ENCODE measurements around the gene SPAG8. TPM values are rescaled to one million over a fixed set of nuclear protein-coding genes. Genes with fewer than 3 reads are reported as not detected.
A peak's percentile ranks its signal among the peaks of the same experiment; 100 is the strongest.

The SPAG8 gene
- total and polyA plus RNA-seq, 7 experiments from 2014 or later: 1.2 to 9.1 (median 2.3) TPM

GRCh38 chr9:35793461-35793860 lies 18.6 kb downstream of the SPAG8 start:
- no peaks in the 10 kb centered on the region for H3K9me3 ChIP-seq (ENCODE audit: control insufficient read depth in 2 of 3, low read length in 3 of 3)
- intact Hi-C loops (cut with micrococcal nuclease): no loop called here
- ATAC-seq (no peak), DNase-seq (no peak)
- Mint-ChIP-seq H3K4me1 (peaks cover 6 to 21% (median 13%) of the 10 kb centered on the region in 7 donors), H3K27me3 (no peaks in the 10 kb centered on the region), H3K36me3 (peaks cover 0 to 5% (median 4%) of the 10 kb centered on the region in 5 donors), H3K27ac (peak overlapping the region in 3 of 9 donors; percentile 34 to 74 (median 39)), H3K4me3 (no peak overlapping the region), H3K9me3 (no peaks in the 10 kb centered on the region)
- peaks cover 0 to 4% (median 0%) of the 10 kb centered on the region in 3 experiments for H3K36me3 ChIP-seq (ENCODE audit: control insufficient read depth in 2 of 3, insufficient read depth in 3 of 3, low read length in 3 of 3)
- no peak overlapping the region for H3K27ac ChIP-seq (ENCODE audit: low read depth, low read length)
- H3K27me3 ChIP-seq (ENCODE audit: control insufficient read depth in 2 of 2, insufficient read depth in 2 of 2, low read length in 2 of 2): no peaks in the 10 kb centered on the region
- H3K4me1 ChIP-seq (ENCODE audit: control insufficient read depth in 2 of 2, insufficient read depth in 2 of 2, low read length in 2 of 2): no peaks in the 10 kb centered on the region
- H3K4me3 ChIP-seq (ENCODE audit: low read length): no peak overlapping the region
- POLR2A ChIA-PET: no interaction called here
- CTCF ChIA-PET: interaction anchor here (0.5 to 2.8 kb wide), 4 partner anchors 83 to 1389 kb away, joined by 3 to 18 read pairs (median 3); partner anchors contain the start of gene VCP

- ChIA-PET POLR2A (no interaction called here), CTCF (interaction anchor here (0.5 to 2.8 kb wide), 5 partner anchors 45 to 1389 kb away, joined by 3 to 18 read pairs (median 3); partner anchors contain the start of gene VCP)
- Histone ChIP-seq H3K4me3 (ENCODE audit: low read length) (no peak overlapping the region), H3K9me3 (ENCODE audit: control insufficient read depth in 2 of 3, low read length in 3 of 3) (no peaks in the 10 kb centered on the region), H3K27ac (ENCODE audit: low read depth, low read length) (no peak overlapping the region), H3K36me3 (ENCODE audit: control insufficient read depth in 2 of 3, insufficient read depth in 3 of 3, low read length in 3 of 3) (peaks cover 0 to 4% (median 0%) of the 10 kb centered on the region in 3 experiments), H3K27me3 (ENCODE audit: control insufficient read depth in 2 of 2, insufficient read depth in 2 of 2, low read length in 2 of 2) (no peaks in the 10 kb centered on the region), H3K4me1 (ENCODE audit: control insufficient read depth in 2 of 2, insufficient read depth in 2 of 2, low read length in 2 of 2) (no peaks in the 10 kb centered on the region)
- H3K4me3 Mint-ChIP-seq: no peak overlapping the region
- no peaks in the 10 kb centered on the region for H3K27me3 Mint-ChIP-seq
- intact Hi-C loops (cut with micrococcal nuclease): no loop called here
- ATAC-seq: no peak
- H3K36me3 Mint-ChIP-seq: peaks cover 0 to 5% (median 4%) of the 10 kb centered on the region in 5 donors
- no peaks in the 10 kb centered on the region for H3K9me3 Mint-ChIP-seq
- DNase-seq: no peak
- peaks cover 6 to 21% (median 13%) of the 10 kb centered on the region in 7 donors for H3K4me1 Mint-ChIP-seq
- H3K27ac Mint-ChIP-seq: peak overlapping the region in 3 of 9 donors; percentile 34 to 74 (median 51)
Measured at GRCh38 chr9:35792826-35793225, 19.2 kb downstream of the SPAG8 start.

- intact Hi-C loops (cut with micrococcal nuclease): no loop called here
- CTCF ChIA-PET: interaction anchor here (0.7 to 2.8 kb wide), 3 partner anchors 45 to 90 kb away, joined by 3 to 18 read pairs (median 4); no protein-coding TSS in a partner anchor
- Histone ChIP-seq H3K9me3 (ENCODE audit: control insufficient read depth in 2 of 3, low read length in 3 of 3) (no peaks in the 10 kb centered on the region), H3K4me1 (ENCODE audit: control insufficient read depth in 2 of 2, insufficient read depth in 2 of 2, low read length in 2 of 2) (no peaks in the 10 kb centered on the region), H3K27me3 (ENCODE audit: control insufficient read depth in 2 of 2, insufficient read depth in 2 of 2, low read length in 2 of 2) (no peaks in the 10 kb centered on the region), H3K36me3 (ENCODE audit: control insufficient read depth in 2 of 3, insufficient read depth in 3 of 3, low read length in 3 of 3) (peaks cover 0 to 4% (median 0%) of the 10 kb centered on the region in 3 experiments), H3K4me3 (ENCODE audit: low read length) (no peak overlapping the region), H3K27ac (ENCODE audit: low read depth, low read length) (no peak overlapping the region)
- Mint-ChIP-seq H3K36me3 (peaks cover 0 to 11% (median 4%) of the 10 kb centered on the region in 5 donors), H3K27ac (no peak overlapping the region), H3K9me3 (no peaks in the 10 kb centered on the region), H3K27me3 (no peaks in the 10 kb centered on the region), H3K4me1 (peaks cover 6 to 21% (median 13%) of the 10 kb centered on the region in 7 donors), H3K4me3 (no peak overlapping the region)
- DNase-seq: no peak
- POLR2A ChIA-PET: no interaction called here
- no peak for ATAC-seq
Measured at GRCh38 chr9:35792024-35792813, 19.8 kb downstream of the SPAG8 start.

- no peak for ATAC-seq
- CTCF ChIA-PET: interaction anchor here (0.7 to 2.8 kb wide), 2 partner anchors 87 to 91 kb away, joined by 4 to 18 read pairs; no protein-coding TSS in a partner anchor
- no peak for DNase-seq
- Mint-ChIP-seq H3K27me3 (no peaks in the 10 kb centered on the region), H3K27ac (no peak within 1 kb of the TSS), H3K4me3 (peak within 1 kb of the TSS in 1 of 10 donors; percentile 31), H3K36me3 (peaks cover 0 to 7% (median 2%) of the 10 kb centered on the region in 5 donors), H3K9me3 (no peaks in the 10 kb centered on the region), H3K4me1 (peaks cover 6 to 21% (median 10%) of the 10 kb centered on the region in 7 donors)
- Histone ChIP-seq H3K9me3 (ENCODE audit: control insufficient read depth in 2 of 3, low read length in 3 of 3) (no peaks in the 10 kb centered on the region), H3K27ac (ENCODE audit: low read depth, low read length) (no peak within 1 kb of the TSS), H3K4me3 (ENCODE audit: low read length) (no peak within 1 kb of the TSS), H3K36me3 (ENCODE audit: control insufficient read depth in 2 of 3, insufficient read depth in 3 of 3, low read length in 3 of 3) (peaks cover 0 to 6% (median 0%) of the 10 kb centered on the region in 3 experiments), H3K27me3 (ENCODE audit: control insufficient read depth in 2 of 2, insufficient read depth in 2 of 2, low read length in 2 of 2) (no peaks in the 10 kb centered on the region), H3K4me1 (ENCODE audit: control insufficient read depth in 2 of 2, insufficient read depth in 2 of 2, low read length in 2 of 2) (no peaks in the 10 kb centered on the region)
- POLR2A ChIA-PET: no interaction called here
- intact Hi-C loops (cut with micrococcal nuclease): no loop called here
Measured at GRCh38 chr9:35791297-35791921, 20.7 kb downstream of the SPAG8 start, which contains the start of gene NPR2. Gene NPR2 (plus strand): TSS chr9:35791591. CDS start chr9:35792409, 818 bp downstream.

- Histone ChIP-seq H3K27ac (ENCODE audit: low read depth, low read length) (no peak overlapping the region), H3K36me3 (ENCODE audit: control insufficient read depth in 2 of 3, insufficient read depth in 3 of 3, low read length in 3 of 3) (peaks cover 0 to 10% (median 0%) of the 10 kb centered on the region in 3 experiments), H3K9me3 (ENCODE audit: control insufficient read depth in 2 of 3, low read length in 3 of 3) (no peaks in the 10 kb centered on the region), H3K4me3 (ENCODE audit: low read length) (no peak overlapping the region), H3K4me1 (ENCODE audit: control insufficient read depth in 2 of 2, insufficient read depth in 2 of 2, low read length in 2 of 2) (no peaks in the 10 kb centered on the region), H3K27me3 (ENCODE audit: control insufficient read depth in 2 of 2, insufficient read depth in 2 of 2, low read length in 2 of 2) (no peaks in the 10 kb centered on the region)
- DNase-seq (peak; percentile 36 to 70 (median 62)), ATAC-seq (peak; percentile 90)
- intact Hi-C loops (cut with micrococcal nuclease): loop anchor here (1.0 kb wide), 6 partner anchors 22 to 233 kb away; partner anchors contain the start of genes HINT2 (in 1 of the 2) and SPAG8 (in 1 of the 2)
- H3K4me1 Mint-ChIP-seq: peaks cover 6 to 21% (median 10%) of the 10 kb centered on the region in 7 donors
- no peaks in the 10 kb centered on the region for H3K9me3 Mint-ChIP-seq
- no peak overlapping the region for H3K27ac Mint-ChIP-seq
- H3K4me3 Mint-ChIP-seq: peak overlapping the region in 2 of 10 donors; percentile 31 to 58
- no peaks in the 10 kb centered on the region for H3K27me3 Mint-ChIP-seq
- CTCF ChIA-PET: interaction anchor here (0.5 to 3.6 kb wide), 29 partner anchors 8 to 878 kb away, joined by 3 to 70 read pairs (median 4); partner anchors contain the start of genes FAM221B, SPAG8 and TMEM8B
- peaks cover 2 to 15% (median 9%) of the 10 kb centered on the region in 5 donors for H3K36me3 Mint-ChIP-seq
- POLR2A ChIA-PET: no interaction called here
Measured at GRCh38 chr9:35790385-35791296, 21.4 kb downstream of the SPAG8 start.
